CD4-positive, alpha-beta T cell treated with Interferon alpha-2 for 1 hour (primary cell): ENCODE results near the gene UBASH3B.
"Not testable (repeated sequence)": the region's sequence is repeated elsewhere in the genome, so short reads cannot be mapped to it uniquely, and the experiment has no call there.

ENCODE experiments used
- DNase-seq, 2 donors: peaks; one replicate each; pipeline ENCODE4 v3.0.0-alpha.2; 2020 to 2022

The UBASH3B gene

DNA sequence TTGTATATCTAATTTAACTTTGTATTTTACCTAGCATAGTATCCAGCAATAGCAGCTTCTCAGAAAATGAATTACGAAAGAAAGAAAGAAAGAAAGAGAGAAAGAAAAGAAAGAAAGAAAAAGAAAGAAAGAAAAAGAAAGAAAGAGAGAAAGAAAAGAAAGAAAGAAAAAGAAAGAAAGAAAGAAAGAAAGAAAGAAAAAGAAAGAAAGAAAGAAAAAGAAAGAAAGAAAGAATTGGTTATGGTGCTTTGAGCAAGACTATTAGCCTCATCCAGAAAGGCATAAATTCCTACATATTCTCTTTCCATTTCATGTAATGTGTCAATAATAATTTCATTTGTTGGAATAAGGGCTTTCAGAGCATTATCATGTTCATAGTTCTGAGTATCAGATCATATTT is 207.6 kb downstream of the UBASH3B start:
- DNase-seq, result not testable (repeated sequence)

DNA sequence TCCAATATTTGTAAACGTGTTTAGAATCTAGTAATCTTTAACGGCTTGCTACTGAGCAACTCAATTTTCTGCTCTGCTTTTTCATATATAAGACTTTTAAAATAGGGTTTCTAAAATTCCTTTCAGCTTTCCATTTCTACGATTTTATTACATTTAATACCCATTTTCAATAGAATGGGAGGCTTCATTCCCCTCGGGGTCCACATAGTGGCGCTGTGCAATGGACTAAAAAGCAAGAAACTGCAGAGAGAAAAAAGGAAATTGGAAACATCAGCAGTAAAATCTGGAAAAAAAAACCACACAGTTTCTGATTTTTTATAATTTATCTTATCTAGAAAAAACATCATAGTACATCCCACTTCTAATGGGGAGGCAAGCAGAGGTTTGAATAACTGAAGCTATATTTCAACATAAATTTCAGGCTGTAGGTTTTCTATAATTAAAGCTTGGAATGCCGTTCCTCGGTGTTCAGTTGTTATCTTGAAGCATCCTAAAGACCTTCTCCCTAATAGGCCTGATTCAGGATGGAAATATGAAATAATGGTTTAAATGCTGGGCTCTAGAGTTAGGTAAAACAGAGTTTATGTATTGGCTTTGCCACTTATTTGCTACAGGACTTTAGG is 208.3 kb downstream of the UBASH3B start:
- DNase-seq, result peak in 1 of 2 donors; percentile 46
